PC-3 (cell line): ENCODE measurements around the gene MIA.

Experiments used
- CTCF ChIP-seq: fragments of 300-600 bp; sonication (generic); conservative IDR thresholded peaks from 2 replicates; pipeline ENCODE4 v1.5.1; 2017; ENCODE audit warnings: antibody characterized with exemption, low read depth, mild to moderate bottlenecking, low read length
- EZH2 ChIP-seq: fragments of 300-600 bp; sonication (generic); IDR thresholded peaks from one replicate; pipeline ENCODE4 v1.6.1; 2017; ENCODE audit warnings: antibody characterized with exemption, mild to moderate bottlenecking, low read length; ENCODE audit not compliant: unreplicated experiment
- EZH2phosphoT487 ChIP-seq: fragments of 300-600 bp; sonication (generic); IDR thresholded peaks from 2 replicates; pipeline ENCODE4 v1.6.1; 2018; ENCODE audit warnings: mild to moderate bottlenecking, antibody characterized with exemption, low read length, borderline replicate concordance

- TF ChIP-seq EZH2 (no peak), CTCF (no peak), EZH2phosphoT487 (no peak)
Measured at GRCh38 chr19:40755248-40755624, 20.1 kb upstream of the MIA start.
